Hepatocyte (in vitro differentiated cells): Measurements from ENCODE around the gene LRP3.

Experiments used
- EZH2 ChIP-seq: fragments of 200-600 bp; sonication (generic); IDR thresholded peaks from 2 replicates; pipeline ENCODE4 v1.6.1; 2016; ENCODE audit warnings: antibody characterized with exemption, mild to moderate bottlenecking, borderline replicate concordance
- TF ChIP-seq, protein P1 (sequence below): fragments of 200-600 bp; sonication (generic); IDR thresholded peaks from 2 replicates; pipeline ENCODE4 v1.5.1; 2016; ENCODE audit warnings: antibody characterized with exemption, mild to moderate bottlenecking; ENCODE audit not compliant: poor library complexity

- TF ChIP-seq, protein P1, sequence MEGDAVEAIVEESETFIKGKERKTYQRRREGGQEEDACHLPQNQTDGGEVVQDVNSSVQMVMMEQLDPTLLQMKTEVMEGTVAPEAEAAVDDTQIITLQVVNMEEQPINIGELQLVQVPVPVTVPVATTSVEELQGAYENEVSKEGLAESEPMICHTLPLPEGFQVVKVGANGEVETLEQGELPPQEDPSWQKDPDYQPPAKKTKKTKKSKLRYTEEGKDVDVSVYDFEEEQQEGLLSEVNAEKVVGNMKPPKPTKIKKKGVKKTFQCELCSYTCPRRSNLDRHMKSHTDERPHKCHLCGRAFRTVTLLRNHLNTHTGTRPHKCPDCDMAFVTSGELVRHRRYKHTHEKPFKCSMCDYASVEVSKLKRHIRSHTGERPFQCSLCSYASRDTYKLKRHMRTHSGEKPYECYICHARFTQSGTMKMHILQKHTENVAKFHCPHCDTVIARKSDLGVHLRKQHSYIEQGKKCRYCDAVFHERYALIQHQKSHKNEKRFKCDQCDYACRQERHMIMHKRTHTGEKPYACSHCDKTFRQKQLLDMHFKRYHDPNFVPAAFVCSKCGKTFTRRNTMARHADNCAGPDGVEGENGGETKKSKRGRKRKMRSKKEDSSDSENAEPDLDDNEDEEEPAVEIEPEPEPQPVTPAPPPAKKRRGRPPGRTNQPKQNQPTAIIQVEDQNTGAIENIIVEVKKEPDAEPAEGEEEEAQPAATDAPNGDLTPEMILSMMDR = peak; percentile 34
- TF ChIP-seq EZH2 = no peak
Observed at GRCh38 chr19:33245948-33246708, 52.0 kb downstream of the LRP3 start.
